ENCODE results near the gene ELOB.

The ELOB gene

DNA sequence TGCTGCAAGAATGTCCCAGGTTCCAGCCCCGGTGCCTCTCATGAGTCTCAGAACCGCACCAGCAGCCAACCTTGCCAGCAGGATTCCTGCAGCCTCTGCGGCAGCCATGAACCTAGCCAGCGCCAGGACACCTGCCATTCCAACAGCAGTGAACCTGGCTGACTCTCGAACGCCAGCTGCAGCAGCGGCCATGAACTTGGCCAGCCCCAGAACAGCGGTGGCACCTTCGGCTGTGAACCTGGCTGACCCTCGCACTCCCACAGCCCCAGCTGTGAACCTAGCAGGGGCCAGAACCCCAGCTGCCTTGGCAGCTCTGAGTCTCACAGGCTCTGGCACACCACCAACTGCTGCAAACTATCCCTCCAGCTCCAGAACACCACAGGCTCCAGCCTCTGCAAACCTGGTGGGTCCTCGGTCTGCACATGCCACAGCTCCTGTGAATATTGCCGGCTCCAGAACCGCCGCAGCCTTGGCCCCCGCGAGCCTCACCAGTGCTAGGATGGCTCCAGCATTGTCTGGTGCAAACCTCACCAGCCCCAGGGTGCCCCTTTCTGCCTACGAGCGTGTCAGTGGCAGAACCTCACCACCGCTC, 9.8 kb downstream of the ELOB start:
- DNase-seq, result no peak

DNA sequence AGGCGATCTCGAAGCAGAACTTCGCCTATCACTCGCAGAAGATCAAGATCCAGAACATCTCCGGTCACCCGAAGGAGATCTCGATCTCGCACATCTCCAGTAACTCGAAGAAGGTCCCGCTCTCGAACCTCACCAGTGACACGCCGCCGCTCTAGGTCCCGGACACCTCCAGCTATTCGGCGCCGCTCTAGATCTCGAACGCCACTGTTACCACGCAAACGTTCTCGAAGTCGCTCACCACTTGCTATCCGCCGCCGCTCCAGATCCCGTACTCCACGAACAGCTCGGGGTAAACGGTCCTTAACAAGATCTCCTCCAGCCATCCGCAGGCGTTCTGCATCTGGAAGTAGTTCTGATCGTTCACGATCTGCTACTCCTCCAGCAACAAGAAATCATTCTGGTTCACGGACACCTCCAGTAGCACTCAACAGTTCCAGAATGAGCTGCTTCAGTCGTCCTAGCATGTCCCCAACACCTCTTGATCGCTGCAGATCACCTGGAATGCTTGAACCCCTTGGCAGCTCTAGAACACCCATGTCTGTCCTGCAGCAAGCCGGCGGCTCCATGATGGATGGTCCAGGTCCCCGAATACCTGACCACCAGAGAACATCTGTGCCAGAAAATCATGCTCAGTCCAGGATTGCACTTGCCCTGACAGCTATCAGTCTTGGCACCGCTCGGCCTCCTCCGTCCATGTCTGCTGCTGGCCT, 10.5 kb downstream of the ELOB start:
- no peak for DNase-seq

DNA sequence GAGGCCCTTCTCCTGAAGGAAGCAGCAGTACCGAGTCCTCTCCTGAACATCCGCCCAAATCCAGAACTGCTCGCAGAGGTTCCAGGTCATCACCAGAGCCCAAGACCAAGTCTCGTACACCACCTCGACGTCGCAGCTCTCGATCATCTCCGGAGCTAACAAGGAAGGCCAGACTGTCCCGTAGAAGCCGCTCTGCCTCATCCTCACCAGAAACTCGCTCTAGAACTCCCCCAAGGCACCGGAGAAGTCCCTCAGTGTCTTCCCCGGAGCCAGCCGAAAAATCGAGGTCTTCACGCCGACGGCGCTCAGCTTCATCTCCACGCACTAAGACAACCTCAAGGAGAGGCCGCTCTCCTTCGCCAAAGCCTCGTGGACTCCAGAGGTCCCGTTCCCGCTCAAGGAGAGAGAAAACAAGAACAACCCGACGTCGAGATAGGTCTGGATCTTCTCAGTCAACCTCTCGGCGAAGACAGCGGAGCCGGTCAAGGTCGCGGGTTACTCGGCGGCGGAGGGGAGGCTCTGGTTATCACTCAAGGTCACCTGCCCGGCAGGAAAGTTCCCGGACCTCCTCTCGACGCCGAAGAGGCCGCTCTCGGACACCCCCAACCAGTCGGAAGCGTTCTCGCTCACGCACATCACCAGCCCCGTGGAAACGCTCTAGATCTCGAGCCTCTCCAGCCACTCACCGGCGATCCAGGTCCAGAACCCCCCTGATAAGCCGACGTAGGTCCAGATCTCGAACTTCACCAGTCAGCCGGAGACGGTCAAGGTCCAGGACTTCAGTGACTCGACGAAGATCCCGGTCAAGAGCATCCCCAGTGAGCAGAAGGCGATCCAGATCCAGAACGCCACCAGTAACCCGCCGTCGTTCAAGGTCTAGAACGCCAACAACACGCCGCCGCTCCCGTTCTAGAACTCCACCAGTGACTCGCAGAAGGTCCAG, 11.3 kb downstream of the ELOB start:
- DNase-seq, result no peak

DNA sequence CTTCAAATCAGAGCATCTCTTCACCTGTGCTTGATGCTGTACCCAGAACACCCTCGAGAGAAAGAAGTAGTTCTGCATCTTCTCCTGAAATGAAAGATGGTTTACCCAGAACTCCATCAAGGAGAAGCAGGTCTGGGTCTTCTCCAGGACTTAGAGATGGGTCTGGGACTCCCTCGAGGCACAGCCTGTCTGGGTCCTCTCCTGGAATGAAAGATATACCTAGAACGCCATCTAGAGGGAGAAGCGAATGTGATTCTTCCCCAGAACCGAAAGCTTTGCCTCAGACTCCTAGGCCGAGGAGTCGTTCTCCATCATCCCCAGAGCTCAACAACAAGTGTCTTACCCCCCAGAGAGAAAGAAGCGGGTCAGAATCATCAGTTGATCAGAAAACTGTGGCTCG, 12.4 kb downstream of the ELOB start:
- no peak for DNase-seq

DNA sequence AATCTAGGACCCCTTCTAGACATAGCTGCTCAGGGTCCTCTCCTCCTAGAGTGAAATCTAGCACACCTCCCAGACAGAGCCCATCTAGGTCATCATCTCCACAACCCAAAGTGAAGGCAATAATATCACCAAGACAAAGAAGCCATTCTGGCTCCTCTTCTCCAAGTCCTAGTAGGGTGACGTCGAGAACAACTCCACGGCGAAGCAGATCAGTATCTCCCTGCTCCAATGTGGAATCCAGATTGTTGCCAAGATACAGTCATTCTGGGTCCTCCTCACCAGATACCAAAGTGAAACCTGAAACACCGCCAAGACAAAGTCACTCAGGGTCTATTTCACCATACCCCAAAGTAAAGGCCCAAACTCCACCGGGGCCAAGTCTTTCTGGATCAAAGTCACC, 13.9 kb downstream of the ELOB start:
- no peak for DNase-seq

DNA sequence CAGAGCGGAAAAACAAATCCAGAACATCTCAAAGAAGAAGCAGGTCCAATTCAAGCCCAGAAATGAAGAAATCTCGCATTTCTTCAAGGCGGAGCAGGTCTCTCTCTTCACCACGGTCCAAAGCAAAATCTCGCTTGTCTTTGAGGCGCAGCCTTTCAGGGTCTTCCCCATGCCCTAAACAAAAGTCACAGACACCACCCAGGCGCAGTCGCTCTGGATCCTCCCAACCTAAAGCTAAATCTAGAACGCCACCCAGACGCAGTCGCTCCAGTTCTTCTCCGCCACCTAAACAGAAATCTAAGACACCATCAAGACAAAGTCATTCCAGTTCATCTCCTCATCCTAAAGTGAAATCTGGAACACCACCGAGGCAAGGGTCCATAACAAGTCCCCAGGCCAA, 14.4 kb downstream of the ELOB start:
- DNase-seq, result no peak

DNA sequence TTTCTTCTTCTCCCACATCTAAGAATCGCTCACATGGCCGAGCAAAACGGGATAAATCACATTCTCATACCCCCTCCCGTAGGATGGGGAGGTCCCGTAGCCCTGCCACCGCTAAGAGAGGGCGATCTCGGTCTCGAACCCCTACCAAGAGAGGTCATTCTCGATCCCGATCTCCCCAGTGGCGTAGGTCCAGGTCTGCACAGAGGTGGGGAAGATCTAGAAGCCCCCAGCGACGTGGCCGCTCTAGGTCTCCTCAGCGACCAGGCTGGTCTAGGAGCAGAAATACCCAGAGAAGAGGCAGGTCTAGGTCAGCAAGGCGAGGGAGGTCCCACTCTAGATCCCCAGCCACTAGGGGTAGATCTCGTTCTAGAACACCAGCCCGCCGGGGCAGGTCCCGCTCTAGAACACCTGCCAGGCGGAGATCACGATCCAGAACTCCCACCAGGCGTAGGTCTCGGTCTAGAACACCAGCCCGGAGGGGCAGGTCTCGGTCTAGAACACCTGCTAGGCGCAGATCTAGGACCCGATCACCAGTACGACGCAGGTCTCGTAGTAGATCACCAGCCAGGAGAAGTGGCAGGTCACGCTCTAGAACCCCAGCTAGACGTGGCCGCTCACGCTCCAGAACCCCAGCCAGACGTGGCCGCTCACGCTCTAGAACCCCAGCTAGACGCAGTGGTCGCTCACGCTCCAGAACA, 15.0 kb downstream of the ELOB start:
- no peak for DNase-seq

DNA sequence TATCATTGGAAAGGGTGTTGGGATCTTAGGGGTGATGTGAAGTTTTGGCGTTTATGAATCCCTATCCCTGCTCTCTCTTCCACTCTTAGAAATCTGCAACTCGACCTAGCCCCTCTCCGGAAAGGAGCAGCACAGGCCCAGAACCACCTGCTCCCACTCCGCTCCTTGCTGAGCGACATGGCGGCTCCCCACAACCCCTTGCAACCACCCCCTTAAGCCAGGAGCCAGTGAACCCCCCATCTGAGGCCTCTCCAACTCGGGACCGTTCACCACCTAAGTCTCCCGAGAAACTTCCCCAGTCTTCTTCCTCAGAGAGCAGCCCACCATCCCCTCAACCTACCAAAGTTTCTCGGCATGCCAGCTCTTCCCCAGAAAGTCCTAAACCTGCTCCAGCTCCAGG, 15.6 kb downstream of the ELOB start:
- no peak for DNase-seq

DNA sequence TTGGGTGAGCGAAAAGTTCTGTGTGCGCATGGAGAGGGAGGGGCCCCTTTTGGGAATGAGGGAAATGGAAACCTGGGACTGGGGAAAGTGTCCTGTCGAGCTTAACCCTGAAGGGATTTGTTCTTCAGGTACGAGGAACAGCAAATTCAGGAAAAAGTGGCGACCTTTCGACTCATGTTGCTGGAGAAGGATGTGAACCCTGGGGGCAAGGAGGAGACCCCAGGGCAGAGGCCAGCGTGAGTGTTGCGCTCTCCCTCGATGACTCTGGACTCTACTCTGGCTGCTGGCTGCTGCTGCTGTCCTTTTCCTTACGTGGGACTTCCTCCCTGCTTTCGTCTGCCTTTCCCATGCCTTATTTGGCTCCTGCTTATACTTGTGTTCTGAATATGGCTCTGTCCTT, 19.7 kb downstream of the ELOB start:
- DNase-seq, result no peak

DNA sequence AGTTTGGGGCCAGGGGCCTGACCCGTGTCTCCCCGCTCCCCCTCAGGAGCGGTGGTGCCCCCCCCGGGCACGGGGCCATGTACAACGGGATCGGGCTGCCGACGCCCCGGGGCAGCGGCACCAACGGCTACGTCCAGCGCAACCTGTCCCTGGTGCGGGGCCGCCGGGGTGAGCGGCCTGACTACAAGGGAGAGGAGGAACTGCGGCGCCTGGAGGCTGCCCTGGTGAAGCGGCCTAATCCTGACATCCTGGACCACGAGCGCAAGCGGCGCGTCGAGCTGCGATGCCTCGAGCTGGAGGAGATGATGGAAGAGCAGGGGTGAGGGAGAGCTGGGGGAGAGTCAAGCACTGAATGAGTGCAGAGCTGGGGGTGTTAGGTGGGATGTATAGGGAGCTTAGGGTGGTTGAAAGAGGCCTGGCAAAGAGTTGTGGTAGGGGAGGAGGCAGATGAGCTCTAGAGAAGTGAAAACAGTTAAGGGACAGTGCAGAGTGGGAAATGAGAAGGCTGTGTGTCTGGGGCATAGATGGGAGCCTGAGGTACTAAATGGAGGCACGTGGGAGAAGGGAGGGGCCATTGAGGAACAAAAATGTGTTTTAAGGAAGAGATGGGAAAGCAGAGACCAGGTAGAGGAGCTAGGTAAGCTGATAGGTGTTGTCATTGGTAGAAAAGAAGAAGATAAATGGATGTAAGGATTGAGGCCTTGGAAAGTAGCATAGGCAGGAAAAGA, 20.6 kb downstream of the ELOB start:
- DNase-seq, result no peak

DNA sequence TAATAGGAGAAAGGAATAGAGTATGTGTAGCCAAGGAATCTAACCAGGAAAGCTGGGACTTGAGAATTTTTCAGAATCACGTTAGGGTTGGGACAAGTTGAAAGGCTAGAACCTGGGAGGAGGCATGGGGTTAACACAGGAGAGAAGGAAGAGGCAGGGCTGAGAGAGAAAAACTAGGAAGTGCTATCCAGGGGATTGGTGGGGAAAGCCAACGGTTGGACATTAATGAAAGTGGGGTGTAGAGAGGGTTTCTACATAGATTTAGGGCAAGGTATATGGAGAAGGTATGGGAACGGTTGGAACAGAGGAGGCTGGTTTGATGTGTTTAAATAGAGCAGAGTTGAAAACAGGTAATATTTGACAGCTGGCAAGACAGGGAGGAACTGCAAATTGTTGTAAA, 21.9 kb downstream of the ELOB start:
- DNase-seq, result no peak

DNA sequence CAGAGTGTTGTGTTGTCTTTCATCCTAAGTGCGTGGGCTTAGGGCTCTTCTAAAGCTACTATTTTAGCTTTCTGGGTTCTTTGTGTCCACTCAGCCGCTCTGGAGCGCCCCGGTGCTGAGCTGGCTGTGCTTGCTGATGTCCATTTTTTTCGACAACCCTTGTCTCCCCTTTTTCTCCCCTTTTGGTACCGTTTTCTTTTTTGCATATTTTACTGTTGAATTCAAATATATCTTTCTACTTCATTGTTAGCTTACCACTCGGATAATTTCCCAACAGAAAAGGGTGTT, 23.4 kb downstream of the ELOB start:
- no peak for DNase-seq

DNA sequence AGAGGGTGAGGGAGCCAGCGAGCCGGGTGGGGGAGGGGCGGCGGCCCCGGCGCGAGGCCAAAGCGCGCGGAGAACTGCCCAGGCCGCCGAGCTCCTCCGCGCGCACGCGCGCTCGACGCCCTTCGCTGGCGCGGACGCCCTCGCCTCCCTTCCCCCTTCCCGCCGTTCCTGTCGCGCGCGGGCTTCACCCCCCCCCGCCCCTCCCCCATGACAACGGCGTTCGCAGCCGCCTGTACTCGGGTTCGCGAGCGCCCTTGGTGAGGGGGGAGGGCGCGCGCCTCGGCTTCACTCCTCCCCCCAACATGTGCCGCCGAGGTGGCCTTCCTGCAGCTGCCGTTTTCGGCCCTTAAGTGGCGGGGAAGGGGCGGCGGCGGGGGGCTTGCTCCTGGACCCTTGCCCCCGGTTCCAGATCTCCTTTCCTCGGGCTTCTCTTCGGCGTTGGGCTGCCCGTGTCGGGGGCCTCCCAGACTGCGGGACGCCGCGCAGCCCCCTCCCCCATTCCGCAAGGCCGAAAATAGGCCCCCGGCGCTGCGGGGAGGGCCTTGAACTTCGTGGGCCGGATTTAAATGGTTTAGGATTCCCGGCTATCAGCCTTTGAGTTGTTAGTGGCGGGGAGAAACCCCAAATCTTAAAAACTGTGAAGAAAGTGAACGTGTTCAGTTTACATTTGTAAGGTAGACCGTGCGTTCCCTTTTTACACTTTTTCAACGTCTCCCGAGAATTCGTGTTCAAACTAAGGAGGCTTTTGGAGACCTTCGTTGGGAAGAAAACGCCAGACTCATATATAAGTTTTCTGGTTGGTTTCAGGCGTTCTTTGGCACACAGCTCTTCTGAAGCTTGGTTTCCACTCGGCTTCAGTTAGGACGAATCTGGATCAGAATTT, 24.0 kb downstream of the ELOB start:
- DNase-seq, result peak; percentile 65

DNA sequence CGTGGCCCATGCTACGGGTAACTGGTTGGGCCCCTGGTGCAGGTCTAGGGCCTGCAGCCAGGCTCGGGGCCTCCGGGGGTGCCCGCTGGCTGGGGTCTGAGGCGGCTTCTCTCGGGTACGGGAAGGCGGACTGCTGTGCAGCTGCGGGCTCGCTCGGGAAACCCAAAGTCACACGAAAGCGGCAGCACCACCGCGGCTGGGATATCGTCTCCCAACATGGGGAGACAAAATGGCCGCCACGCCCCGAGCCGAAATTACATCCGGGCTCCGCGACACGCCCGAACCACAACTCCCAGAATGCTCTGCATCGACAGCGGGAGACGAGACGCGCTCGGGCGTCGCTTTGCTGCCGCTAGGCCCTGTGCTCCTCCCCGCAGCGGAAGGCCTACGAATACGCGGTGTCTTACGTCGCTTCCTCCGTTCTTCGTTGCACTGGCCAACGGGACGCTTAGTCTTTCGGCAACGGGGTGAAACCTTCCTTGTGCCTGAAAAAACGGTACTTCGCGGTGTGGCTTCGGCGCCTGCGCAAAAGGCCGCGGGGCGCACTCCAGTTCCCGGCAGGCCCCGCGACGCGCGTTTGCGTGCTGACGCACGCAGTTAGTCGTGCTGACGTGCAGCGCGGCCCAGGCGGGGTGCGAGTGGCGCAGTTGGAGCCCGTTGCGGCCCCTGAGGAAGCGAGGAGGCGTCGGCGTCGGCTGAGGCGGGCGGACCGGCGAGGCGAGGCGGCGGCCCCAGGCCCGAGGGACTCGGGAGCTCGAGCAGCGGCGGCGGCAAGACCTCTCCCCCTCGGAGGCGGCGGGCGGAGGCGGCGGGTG, 24.8 kb downstream of the ELOB start, which contains the start of gene SRRM2:
Gene SRRM2 (plus strand): TSS at position 604 of the 815 bp plus-strand sequence. CDS start 3,727 bp downstream, outside the sequence.
- DNase-seq, result peak; percentile 87

DNA sequence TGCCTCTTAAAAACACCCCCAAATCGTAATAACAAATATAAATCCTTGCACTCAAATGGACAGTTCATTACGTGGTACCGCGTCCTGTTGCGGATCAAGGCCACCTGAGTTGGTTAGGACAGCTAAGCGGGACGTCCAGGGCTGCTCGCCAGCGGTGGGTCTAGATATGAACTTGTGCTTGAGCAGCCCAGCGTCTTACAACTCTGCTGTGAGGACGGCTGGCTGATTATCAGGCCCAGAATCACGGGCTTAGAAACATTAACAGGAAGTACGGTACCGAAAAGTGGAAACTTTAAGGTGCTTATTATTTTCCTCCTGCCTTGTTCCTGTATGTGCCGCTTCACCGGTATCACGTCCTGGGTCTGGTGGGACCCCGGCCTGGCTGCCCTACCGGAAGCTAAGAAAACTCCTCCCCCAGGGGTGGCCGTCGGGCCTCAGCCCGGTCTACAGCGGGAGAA, 25.5 kb downstream of the ELOB start:
- DNase-seq, result no peak

DNA sequence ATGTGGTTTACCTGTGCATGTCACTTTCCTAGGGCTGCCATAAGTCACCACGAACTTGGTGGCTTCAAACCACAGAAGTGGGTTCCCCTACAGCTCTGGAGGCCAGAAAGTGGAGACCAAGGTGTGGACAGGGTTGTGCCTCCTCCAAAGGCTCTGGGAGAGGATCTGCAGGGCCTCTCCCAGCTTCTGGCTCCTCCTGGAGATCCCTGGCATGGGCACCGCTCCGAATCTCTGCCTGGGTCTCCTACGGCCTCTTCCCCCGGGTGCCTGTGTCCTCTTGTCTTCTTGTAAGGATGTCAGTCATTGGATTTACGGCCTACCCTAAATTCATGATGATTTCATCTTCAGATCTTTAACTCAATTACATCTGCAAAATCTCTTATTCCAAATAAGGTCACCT, 27.1 kb downstream of the ELOB start:
- no peak for DNase-seq

DNA sequence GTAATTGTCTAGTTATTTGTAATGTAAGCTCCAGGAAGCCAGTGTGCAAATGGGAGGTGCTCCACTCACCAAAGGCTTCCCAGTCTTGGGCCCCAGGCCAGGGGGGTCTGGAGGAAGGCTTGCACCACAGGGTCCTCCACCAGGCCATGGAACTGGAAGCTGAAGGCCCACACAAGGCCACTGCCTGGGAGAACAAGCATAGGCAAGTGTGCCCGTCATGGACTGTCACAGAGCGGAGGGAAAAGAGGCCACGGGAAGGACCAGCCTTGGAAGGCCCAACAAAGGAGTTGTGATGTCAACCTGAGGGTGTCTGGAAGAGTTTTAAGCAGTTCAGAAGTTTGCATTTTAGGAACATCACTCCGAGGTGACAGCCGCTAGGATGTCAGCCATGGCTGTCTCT, 27.6 kb downstream of the ELOB start:
- no peak for DNase-seq

DNA sequence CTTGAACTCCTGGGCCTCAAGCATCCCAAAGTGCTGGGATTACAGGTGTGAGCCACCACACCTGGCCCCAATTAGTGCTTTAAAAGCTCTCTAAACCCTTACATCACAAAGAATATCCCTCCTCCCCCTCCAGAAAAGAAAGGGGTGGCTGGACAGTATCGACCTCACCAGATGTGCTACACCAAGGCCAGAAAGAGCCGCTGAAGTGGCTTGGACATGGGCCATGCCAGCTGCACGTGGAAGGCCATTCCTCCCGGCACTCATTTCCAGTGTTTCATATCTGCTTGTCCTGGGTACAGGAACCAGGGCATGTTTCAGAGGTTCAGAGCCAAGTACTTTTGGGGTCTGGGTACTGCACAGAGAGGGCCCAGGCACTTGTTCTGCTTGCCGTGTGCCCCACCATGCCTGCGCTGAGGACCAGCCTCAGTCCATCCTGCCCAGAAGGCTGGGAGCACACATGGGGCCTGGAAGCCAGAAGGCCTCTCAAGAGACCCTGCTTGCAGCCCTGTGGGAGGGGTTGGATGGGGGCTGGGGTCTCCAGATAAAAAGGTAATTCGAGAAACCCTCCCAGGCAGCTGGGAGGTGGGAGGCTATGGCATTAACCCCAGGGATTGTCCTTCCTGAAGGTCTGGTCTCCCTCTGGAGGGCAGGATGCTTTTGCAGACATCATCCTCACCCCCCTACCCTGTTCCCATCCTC, 28.2 kb downstream of the ELOB start:
- DNase-seq, result no peak

DNA sequence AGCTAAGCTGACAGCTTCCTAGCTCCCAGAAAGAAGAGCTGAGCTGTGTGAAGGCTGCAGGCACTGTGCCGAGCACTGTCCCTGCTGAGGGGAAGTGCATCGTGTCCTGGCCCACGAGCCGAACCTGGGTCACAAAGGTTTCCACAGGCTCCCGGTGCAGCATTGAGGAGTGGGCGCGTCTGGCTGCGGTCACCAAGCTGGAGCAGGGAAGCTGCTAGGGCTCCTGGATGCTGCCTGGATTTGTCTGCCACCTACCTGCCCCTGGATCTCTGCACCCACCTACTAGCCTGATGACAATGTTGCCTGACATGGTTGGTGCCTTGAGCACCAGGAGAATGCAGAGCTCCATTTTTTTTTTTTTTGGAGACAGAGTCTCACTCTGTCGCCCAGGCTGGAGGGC, 31.1 kb downstream of the ELOB start:
- DNase-seq, result no peak

All from 8988T (cell line).